MM.1S (cell line): ENCODE measurements around the gene ADK.

Source experiments
- DNase-seq: peaks from one replicate; pipeline ENCODE4 v3.0.0-alpha.2; 2015
- H2AFZ ChIP-seq: fragments of 300-600 bp; sonication (generic); 2 replicates; pipeline ENCODE4 v1.6.0; 2016; ENCODE audit warnings: antibody characterized with exemption, low read length
- H3F3A ChIP-seq: fragments of 300-600 bp; sonication (generic); 2 replicates; pipeline ENCODE4 v1.6.1; 2016; ENCODE audit warnings: mild to moderate bottlenecking, antibody characterized with exemption, low read length, moderate library complexity, mixed read lengths; ENCODE audit not compliant: insufficient read depth
- H3K27ac ChIP-seq: fragments of 300-600 bp; sonication (generic); 2 replicates; pipeline ENCODE4 v1.5.1; 2016; ENCODE audit warnings: mild to moderate bottlenecking, low read length
- H3K27me3 ChIP-seq: fragments of 300-600 bp; sonication (generic); replicated peaks from 2 replicates; pipeline ENCODE4 v1.6.0; 2016; ENCODE audit warnings: low read length; ENCODE audit not compliant: insufficient read depth
- H3K36me3 ChIP-seq: fragments of 300-600 bp; sonication (generic); replicated peaks from 2 replicates; pipeline ENCODE4 v1.6.1; 2016; ENCODE audit warnings: mild to moderate bottlenecking, low read length, mixed read lengths; ENCODE audit not compliant: insufficient read depth
- H3K4me1 ChIP-seq: fragments of 300-600 bp; sonication (generic); 2 replicates; pipeline ENCODE4 v1.6.1; 2016; ENCODE audit warnings: low read length, mixed read lengths
- H3K4me2 ChIP-seq: fragments of 300-600 bp; sonication (generic); 2 replicates; pipeline ENCODE4 v1.6.0; 2016; ENCODE audit warnings: low read depth, low read length
- H3K4me3 ChIP-seq: fragments of 300-600 bp; sonication (generic); 2 replicates; pipeline ENCODE4 v1.5.1; 2016; ENCODE audit warnings: low read length, mixed read lengths
- H3K79me2 ChIP-seq: fragments of 300-600 bp; sonication (generic); 2 replicates; pipeline ENCODE4 v1.6.1; 2016; ENCODE audit warnings: mixed run types, low read length, mixed read lengths
- H3K9ac ChIP-seq: fragments of 300-600 bp; sonication (generic); 2 replicates; pipeline ENCODE4 v1.6.1; 2016; ENCODE audit warnings: low read length, mixed read lengths
- H3K9me2 ChIP-seq: fragments of 300-600 bp; sonication (generic); replicated peaks from 2 replicates; pipeline ENCODE4 v1.6.1; 2016; ENCODE audit warnings: mild to moderate bottlenecking, low read length, mixed read lengths; ENCODE audit not compliant: insufficient read depth
- H3K9me3 ChIP-seq: fragments of 300-600 bp; sonication (generic); replicated peaks from 2 replicates; pipeline ENCODE4 v1.6.1; 2016; ENCODE audit warnings: mild to moderate bottlenecking, low read length, mixed read lengths; ENCODE audit not compliant: insufficient read depth
- H4K20me1 ChIP-seq: fragments of 300-600 bp; sonication (generic); 2 replicates; pipeline ENCODE4 v1.6.1; 2016; ENCODE audit warnings: mild to moderate bottlenecking, low read length, moderate library complexity, mixed read lengths; ENCODE audit not compliant: insufficient read depth
- EZH2 ChIP-seq: fragments of 300-600 bp; sonication (generic); optimal IDR thresholded peaks from 2 replicates; pipeline ENCODE3; 2017; ENCODE audit warnings: low read depth, mild to moderate bottlenecking, antibody characterized with exemption, low read length, mixed read lengths
- EZH2phosphoT487 ChIP-seq: fragments of 300-600 bp; sonication (generic); IDR thresholded peaks from 2 replicates; pipeline ENCODE4 v1.6.1; 2018; ENCODE audit warnings: antibody characterized with exemption, low read length
- TF ChIP-seq, protein P1 (sequence below): fragments of 300-600 bp; sonication (generic); IDR thresholded peaks from 2 replicates; pipeline ENCODE4 v1.5.1; 2016; ENCODE audit warnings: antibody characterized with exemption, low read length, mixed read lengths

ADK gene

DNA sequence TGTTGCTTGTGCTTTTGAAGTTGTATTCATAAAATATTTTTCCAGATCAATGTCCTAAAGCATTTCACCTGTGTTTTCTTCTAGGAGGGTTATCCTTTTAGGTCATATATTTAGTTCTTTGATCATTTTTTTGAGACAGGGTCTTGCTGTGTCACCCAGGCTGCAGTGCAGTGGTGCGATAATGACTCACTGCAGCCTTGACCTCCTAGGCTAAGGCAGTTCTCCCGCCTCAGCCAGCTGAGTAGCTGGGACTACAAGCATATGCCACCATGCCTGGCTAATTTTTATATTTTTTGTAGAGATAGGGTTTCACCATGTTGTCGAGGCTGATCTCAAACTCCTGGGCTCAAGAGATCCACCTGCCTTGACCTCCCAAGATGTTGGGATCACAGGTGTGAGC lies 359.6 kb downstream of the ADK start:
- Histone ChIP-seq H3K27ac (no peak overlapping the region), H3K4me3 (no peak overlapping the region), H3K9me2 (no peaks in the 10 kb centered on the region), H3K4me1 (no peaks in the 10 kb centered on the region), H4K20me1 (no peaks in the 10 kb centered on the region), H3K36me3 (no peaks in the 10 kb centered on the region), H3K79me2 (0 out of 2 replicates have a peak, but pooled peaks cover 4% of the 10 kb centered on the region), H3F3A (no peaks in the 10 kb centered on the region), H3K27me3 (no peaks in the 10 kb centered on the region), H3K9me3 (no peaks in the 10 kb centered on the region), H3K4me2 (no peak overlapping the region), H2AFZ (no peak overlapping the region), H3K9ac (no peak overlapping the region)
- no peak for DNase-seq
- TF ChIP-seq EZH2 (no peak), EZH2phosphoT487 (no peak)
- TF ChIP-seq, protein P1, sequence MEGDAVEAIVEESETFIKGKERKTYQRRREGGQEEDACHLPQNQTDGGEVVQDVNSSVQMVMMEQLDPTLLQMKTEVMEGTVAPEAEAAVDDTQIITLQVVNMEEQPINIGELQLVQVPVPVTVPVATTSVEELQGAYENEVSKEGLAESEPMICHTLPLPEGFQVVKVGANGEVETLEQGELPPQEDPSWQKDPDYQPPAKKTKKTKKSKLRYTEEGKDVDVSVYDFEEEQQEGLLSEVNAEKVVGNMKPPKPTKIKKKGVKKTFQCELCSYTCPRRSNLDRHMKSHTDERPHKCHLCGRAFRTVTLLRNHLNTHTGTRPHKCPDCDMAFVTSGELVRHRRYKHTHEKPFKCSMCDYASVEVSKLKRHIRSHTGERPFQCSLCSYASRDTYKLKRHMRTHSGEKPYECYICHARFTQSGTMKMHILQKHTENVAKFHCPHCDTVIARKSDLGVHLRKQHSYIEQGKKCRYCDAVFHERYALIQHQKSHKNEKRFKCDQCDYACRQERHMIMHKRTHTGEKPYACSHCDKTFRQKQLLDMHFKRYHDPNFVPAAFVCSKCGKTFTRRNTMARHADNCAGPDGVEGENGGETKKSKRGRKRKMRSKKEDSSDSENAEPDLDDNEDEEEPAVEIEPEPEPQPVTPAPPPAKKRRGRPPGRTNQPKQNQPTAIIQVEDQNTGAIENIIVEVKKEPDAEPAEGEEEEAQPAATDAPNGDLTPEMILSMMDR: no peak

DNA sequence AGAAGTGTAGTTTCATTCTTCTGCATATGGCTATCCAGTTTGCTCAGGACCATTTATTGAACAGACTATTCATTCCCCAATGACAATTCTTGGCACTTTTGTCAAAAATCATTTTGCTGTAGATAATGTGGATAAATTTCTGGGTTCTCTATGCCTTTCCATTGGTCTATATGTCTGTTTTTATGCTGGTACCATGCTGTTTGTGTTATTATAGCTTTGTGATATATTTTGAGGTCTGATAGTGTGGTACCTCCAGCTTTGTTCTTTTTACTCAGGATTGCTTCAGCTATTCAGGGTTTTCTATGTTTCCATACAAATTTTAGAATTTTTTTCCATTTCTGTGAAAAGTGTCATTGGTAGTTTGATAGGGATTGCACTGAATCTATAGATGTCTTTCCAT lies 360.0 kb downstream of the ADK start:
- Histone ChIP-seq H3K9ac (no peak overlapping the region), H4K20me1 (no peaks in the 10 kb centered on the region), H3K36me3 (no peaks in the 10 kb centered on the region), H3K79me2 (0 out of 2 replicates have a peak, but pooled peaks cover 4% of the 10 kb centered on the region), H3K27ac (no peak overlapping the region), H3K9me3 (no peaks in the 10 kb centered on the region), H3K27me3 (no peaks in the 10 kb centered on the region), H3K4me3 (no peak overlapping the region), H3K4me1 (no peaks in the 10 kb centered on the region), H2AFZ (no peak overlapping the region), H3K9me2 (no peaks in the 10 kb centered on the region), H3F3A (no peaks in the 10 kb centered on the region), H3K4me2 (no peak overlapping the region)
- TF ChIP-seq, protein P1: no peak
- TF ChIP-seq EZH2 (no peak), EZH2phosphoT487 (no peak)
- DNase-seq: no peak

DNA sequence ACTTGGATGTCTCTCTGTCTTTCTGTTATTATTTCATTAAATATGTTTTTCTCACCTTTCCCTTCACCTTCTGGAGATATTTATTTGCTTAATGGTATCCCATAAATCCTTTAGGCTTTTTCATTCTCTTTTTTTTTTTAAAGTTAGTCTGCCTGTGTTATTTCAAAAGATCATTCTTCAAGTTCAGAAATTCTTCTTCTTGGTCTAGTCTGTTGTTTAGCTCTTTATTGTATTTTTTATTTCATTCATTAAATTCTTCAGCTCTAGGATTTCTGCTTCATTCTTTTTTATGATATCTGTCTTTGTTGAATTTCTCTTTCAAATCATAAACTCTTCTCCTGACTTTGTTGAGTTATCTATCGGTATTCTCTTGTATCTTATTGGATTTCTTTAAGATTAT lies 363.3 kb downstream of the ADK start:
- TF ChIP-seq EZH2 (no peak), EZH2phosphoT487 (no peak)
- TF ChIP-seq, protein P1: no peak

More for the DNA sequence above, 363.3 kb downstream of the ADK start:
- H3K27me3 ChIP-seq: no peaks in the 10 kb centered on the region
- H3K4me1 ChIP-seq: no peaks in the 10 kb centered on the region
- H3K9me3 ChIP-seq: no peaks in the 10 kb centered on the region
- H4K20me1 ChIP-seq: no peaks in the 10 kb centered on the region
- no peak overlapping the region for H3K4me3 ChIP-seq
- H3K9ac ChIP-seq: no peak overlapping the region
- H3K4me2 ChIP-seq: no peak overlapping the region
- no peak overlapping the region for H3K27ac ChIP-seq
- H3K9me2 ChIP-seq: no peaks in the 10 kb centered on the region
- H3K36me3 ChIP-seq: no peaks in the 10 kb centered on the region
- no peaks in the 10 kb centered on the region for H3F3A ChIP-seq
- H3K79me2 ChIP-seq: 0 out of 2 replicates have a peak, but pooled peaks cover 4% of the 10 kb centered on the region
- no peak overlapping the region for H2AFZ ChIP-seq
- DNase-seq: no peak
